HG03066 (cell line): Measurements from ENCODE around the gene SH2B2.
"Not testable (repeated sequence)": the region's sequence is repeated elsewhere in the genome, so short reads cannot be mapped to it uniquely, and the experiment has no call there.

Experiments
- ATAC-seq: cut with Tn5 transposase; IDR thresholded peaks from one replicate; pipeline ENCODE4 v1.9.1; 2021; ENCODE audit warnings: low read depth; ENCODE audit not compliant: unreplicated experiment

SH2B2 gene

GRCh38 chr7:102303669-102304422, 17.2 kb downstream of the SH2B2 start:
- ATAC-seq = no peak

GRCh38 chr7:102304668-102305067, 18.0 kb downstream of the SH2B2 start:
- no peak for ATAC-seq

GRCh38 chr7:102305414-102306268, 19.0 kb downstream of the SH2B2 start:
- ATAC-seq = peak; percentile 51

- ATAC-seq = peak; percentile 63
Measured at GRCh38 chr7:102306916-102307677, 20.4 kb downstream of the SH2B2 start.

GRCh38 chr7:102310414-102310815, 23.7 kb downstream of the SH2B2 start:
- no peak for ATAC-seq

- ATAC-seq = no peak
Measured at GRCh38 chr7:102312317-102312716, 25.6 kb downstream of the SH2B2 start.

GRCh38 chr7:102313997-102314780, 27.5 kb downstream of the SH2B2 start:
- no peak for ATAC-seq

- no peak for ATAC-seq
Measured at GRCh38 chr7:102317231-102318059, 30.8 kb downstream of the SH2B2 start.

- no peak for ATAC-seq
Measured at GRCh38 chr7:102318482-102318971, 31.9 kb downstream of the SH2B2 start.

GRCh38 chr7:102319671-102320070, 33.0 kb downstream of the SH2B2 start:
- no peak for ATAC-seq

- no peak for ATAC-seq
Measured at GRCh38 chr7:102320181-102320580, 33.5 kb downstream of the SH2B2 start.

- ATAC-seq = no peak
Measured at GRCh38 chr7:102320601-102321350, 34.1 kb downstream of the SH2B2 start.

- ATAC-seq = no peak
Measured at GRCh38 chr7:102321351-102322201, 34.9 kb downstream of the SH2B2 start.

GRCh38 chr7:102322202-102322715, 35.6 kb downstream of the SH2B2 start:
- ATAC-seq = no peak

- no peak for ATAC-seq
Measured at GRCh38 chr7:102323914-102324195, 37.2 kb downstream of the SH2B2 start.

GRCh38 chr7:102325106-102325505, 38.4 kb downstream of the SH2B2 start:
- not testable (repeated sequence) for ATAC-seq

- ATAC-seq = no peak
Measured at GRCh38 chr7:102326157-102326889, 39.7 kb downstream of the SH2B2 start.
